HG02970 (cell line): ENCODE measurements around the gene YRDC.

Experiments
- ATAC-seq: cut with Tn5 transposase; IDR thresholded peaks from one replicate; pipeline ENCODE4 v1.9.1; 2021; ENCODE audit warnings: mild to moderate bottlenecking, moderate library complexity, moderate number of reproducible peaks; ENCODE audit not compliant: unreplicated experiment, low FRiP score

YRDC gene

DNA sequence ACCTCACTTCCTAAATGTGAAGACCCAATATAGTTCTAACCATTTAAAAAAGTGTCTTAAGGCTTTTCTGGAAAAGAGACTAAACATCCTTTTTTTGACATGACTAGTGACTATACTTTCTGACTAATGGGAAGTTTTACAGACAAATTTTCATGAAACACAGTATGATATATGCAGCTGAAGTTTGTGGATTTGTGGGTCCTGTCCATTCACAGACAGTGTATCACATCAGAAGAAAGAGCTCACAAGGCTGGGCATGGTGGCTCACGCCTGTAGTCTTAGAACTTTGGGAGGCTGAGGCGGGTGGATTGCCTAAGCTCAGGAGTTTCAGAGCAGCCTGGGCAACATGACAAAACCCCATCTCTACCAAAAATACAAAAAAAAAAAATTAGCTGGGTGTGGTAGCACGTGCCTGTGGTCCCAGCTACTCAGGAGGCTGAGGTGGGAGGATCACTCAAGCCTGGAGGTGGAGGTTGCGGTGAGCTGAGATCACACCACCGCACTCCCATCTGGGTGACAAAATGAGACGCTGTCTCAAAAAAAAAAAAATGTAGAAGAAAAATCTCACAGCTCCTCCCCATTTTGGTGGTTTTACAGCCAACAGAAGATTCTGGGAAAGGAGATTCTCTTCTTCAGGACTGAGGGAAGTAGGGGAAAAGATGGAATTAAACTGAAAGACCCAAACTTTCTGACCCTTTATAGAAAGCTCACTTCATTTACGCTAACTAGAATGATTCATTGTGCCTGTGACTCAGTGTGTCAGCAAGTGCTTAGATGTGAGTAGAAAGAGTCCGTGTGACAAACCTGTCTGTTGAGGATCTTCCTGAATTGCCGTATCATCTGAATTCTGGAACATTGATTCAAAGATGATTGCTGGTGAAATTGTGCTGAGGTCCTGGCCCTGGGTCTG lies 15.2 kb upstream of the YRDC start:
- no peak for ATAC-seq

- no peak for ATAC-seq
These were observed 13.5 kb upstream of the YRDC start for GRCh38 chr1:37821481-37821880.

GRCh38 chr1:37817481-37817880 lies 9.5 kb upstream of the YRDC start:
- no peak for ATAC-seq

DNA sequence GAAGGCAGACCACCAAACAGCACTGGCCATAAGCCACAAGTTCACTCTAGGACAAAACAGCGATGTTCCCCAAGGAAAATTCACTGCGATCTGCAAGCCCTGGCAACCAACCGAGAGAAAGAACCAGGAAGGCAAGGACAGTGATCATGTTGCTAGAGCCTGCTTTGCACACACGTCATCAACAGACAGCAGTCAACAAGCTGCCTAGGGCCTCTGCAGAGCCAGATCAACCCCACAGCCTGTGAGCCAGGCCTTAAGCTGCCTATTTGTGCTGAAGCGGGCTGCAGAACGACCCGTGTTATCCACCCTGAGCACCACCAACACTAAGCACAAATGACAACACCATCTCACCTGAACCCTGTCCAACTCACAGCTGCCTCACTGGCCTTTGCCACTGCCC lies 6.2 kb upstream of the YRDC start:
- no peak for ATAC-seq

- no peak for ATAC-seq
These were observed 5.6 kb upstream of the YRDC start for GRCh38 chr1:37813529-37814145.

DNA sequence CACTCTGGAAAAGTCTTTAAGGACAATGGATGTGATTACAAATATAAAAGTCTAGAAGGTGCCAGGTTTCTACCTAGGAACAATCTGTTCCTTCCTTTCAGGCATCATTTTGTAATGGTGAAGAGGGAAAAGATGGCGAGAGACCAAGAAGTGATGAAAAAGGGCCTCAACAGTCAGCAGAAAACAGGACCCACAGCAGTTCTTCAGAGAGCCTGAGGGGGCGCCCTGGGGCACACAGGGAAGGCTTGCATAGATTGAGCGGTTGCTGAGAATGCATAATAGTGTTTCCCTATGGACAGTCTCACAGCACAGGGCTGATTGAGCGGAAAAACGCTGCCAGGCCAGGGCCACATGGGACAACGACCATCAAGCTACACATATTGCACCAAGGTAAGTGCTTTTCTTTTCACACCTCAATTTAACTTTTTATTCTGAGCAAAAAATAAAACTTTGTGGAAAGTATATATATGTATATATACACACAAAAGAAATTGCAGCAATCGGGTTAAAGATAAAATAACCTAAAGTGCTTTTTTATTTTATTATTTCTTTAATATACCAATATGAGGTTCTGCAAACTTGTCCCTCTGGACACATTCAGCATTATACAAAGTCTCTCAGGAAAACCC lies 3.1 kb upstream of the YRDC start:
- no peak for ATAC-seq

DNA sequence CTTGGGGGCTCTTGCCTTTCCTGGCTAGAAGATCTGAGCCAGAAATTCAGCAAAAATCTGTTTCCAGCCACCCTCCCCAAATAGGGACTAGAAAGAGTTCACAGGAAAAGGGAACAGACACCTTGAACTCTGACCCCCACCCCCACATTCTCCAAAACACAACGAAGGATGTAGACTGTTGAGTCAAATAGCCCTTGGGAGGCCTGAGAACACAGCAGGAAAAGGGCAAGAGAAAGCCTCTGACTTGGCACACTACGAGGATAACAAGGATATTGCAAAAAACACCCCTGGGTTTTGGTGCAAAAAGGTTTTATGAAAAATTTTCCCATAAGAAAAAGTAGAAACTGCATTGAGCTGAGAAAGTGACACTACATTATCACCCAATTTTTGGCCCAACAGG lies 1.9 kb upstream of the YRDC start:
- no peak for ATAC-seq

GRCh38 chr1:37808369-37809319 lies 636 bp upstream of the YRDC start:
- peak; percentile 28 for ATAC-seq

DNA sequence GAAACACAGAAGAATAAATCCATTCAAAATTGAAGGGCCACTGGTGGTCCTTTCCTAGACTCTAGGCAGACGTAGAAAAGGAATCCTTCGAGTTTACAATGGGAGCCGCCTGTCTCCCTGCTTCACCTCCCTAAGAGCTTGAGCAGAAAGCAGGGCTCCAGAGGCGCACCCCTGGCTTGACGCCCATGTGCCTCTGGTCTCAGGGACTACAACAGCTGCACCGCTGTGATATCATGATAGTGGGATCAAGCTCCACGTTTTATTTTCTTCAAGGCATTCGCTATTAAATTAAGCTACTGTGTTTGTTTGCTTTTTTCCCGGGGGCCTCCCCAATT lies 821 bp downstream of the YRDC start:
- no peak for ATAC-seq

- no peak for ATAC-seq
These were observed 5.6 kb downstream of the YRDC start for GRCh38 chr1:37802439-37802838.

- ATAC-seq: no peak
These were observed 10.2 kb downstream of the YRDC start for GRCh38 chr1:37797750-37798345.

DNA sequence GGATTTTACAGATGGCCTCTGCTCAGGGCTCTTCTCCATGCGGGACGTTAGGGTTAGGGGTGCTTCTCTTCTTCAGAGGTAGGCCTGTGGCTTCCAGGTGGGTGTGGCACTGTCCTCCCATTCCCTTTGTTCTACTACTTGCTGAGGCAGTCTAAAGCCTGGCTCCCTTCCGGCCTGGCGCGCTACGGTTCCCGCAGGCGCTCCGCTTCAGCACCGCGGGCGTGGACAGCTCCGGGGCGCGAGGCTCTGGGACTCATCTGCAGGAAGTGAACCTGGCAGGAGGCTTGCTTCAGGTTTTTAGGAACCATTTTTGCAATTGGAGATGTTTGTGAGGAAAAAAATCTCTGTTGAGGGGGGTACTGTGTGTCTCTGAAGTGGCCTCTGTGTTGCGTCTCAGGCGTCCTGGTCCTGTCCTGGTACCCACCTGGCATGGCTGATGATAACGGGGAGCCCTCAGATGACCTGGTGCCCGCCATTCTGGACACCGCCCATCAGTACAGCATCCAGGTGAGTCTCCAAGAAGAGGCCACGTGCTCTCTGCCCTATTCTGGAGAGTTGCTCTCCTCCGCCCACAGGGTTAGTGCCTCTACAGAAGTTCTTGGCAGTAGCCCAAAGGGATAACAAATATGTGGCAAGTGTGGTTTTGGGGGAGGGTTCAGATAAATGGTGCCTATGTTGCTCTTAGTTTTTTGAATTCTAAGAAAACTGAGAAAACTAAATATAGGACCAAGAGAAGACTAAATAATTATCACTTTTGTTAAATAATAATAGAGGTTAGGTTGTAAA lies 12.5 kb downstream of the YRDC start:
- no peak for ATAC-seq

- no peak for ATAC-seq
These were observed 13.4 kb downstream of the YRDC start for GRCh38 chr1:37794372-37795339.

DNA sequence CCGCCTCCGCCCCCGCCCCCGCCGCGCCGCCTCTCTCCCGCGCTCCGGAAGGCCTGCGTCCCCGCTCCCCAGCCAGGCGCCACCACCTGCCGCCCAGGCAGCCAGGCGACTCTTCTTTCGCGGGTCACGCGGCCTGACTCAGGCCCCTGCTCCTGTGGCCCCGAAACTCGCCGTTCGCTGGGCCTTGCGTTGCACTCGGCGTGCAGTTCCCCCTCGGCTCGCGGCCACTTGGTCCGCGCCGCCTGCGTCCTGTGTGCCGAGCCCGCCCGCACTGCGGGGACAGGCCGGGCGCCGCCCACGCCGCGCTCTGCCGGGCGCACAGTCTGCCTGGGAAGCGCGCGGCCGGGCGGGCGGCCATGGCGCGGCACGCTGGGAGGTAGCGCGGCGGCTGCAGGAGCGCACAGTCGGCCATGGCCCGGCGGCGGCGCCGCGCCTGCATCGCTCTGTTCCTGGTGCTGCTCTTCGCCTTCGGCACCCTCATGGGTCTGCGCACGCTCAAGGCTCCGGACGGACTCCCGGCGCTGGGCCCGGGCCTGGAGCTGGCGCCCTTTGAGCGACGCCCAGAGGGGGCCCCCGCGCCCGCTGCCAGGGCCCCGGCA lies 14.1 kb downstream of the YRDC start, which contains the start of gene MANEAL:
Gene MANEAL (plus strand): TSS at position 75 of the 599 bp plus-strand sequence. CDS start 336 bp downstream, at position 411.
- peak; percentile 49 for ATAC-seq

DNA sequence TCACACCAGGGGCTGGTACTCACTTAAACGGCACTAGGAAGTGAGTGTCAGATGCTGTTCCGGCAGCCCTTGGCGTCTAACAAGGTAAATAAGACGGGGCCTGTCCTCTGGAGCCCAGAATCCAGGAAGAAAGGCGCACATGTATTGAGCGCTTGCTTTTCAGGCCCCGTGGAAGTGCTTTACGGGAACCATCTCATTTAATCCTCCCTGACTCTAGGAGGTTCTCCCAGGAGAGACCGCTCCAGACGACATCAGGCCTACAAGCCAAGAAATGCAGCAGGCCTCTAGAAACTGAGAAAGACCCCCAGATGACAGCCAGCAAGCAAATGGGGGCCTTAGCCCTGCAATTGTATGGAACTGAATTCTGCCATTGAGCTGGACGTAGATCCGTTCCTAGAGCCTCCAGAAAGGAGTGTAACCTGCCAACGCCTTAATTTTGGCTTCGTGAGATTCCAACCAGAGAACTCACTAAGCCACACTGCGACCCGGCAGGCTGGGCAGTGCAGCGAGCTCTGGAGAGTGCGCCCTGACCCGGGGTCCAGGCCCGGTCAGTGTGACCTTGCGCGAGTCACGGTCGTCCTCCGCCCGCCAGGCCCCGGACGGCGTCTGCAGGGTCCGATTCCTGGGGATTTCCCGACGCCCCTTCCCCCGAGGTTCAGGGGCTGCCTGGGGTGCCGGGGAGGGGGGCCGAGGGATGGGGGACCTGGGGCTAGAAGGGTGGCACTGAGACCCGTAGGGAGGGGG lies 14.9 kb downstream of the YRDC start:
- no peak for ATAC-seq

DNA sequence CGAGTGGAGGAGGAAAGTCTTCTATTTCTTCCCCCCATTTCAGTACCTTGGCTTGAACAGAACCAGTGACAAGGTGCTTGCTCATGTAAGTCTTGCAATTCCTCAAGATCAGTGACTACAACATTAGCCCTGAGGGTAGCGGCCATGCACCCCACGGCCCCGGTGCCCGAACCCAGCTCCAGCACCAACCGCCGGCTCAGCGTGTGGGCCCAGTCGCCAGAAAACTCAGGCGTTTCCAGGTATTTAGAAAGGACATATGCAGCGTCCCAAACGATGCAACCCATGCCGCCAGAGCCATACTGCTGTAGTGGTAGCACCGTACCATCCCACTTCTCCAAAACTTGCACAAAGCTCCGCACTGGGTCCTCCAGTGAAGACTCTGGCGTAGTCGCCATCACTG lies 25.5 kb downstream of the YRDC start:
- no peak for ATAC-seq

DNA sequence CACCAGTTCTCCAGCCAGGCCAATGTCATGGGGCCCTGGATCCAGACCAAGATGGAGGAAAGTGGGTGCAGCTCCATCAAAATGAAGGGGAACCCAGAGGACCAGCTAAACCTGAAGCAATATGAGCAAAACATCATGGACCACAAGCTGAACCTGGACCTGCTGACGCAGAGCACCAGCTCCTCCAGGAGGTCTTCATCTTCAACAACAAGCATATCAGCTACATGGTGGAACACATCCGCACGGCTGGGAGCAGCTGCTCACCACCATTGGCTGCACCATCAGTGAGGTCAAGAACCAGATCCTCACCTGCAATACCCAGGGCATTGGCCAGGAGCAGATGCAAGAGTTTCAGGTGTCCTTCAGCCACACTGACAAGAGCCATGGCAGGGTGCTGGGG lies 29.4 kb downstream of the YRDC start:
- ATAC-seq: no peak
